Measurements from ENCODE around the gene LRP11. TPM values are rescaled to one million over a fixed set of nuclear protein-coding genes. Genes with fewer than 3 reads are reported as not detected.
"Not testable (repeated sequence)": the region's sequence is repeated elsewhere in the genome, so short reads cannot be mapped to it uniquely, and the experiment has no call there.

The LRP11 gene
- polyA plus RNA-seq, 2 of the 4 experiments (the other 2 are of a cell fraction): 48.9 to 57.7 TPM

- POLR2A ChIA-PET; FAIRE-seq; H3K9me3 ChIP-seq; H3K4me3 ChIP-seq; ATAC-seq; DNase-seq (ENCODE audit: low read depth in 1 of 2, low spot score in 1 of 2); H3K4me2 ChIP-seq: not testable (repeated sequence)
- peak; percentile 9 for TF ChIP-seq MAFK (IDR thresholded peaks at IDR 0.05; ENCODE audit: partially characterized antibody)
- peaks cover 71% of the 10 kb centered on the region for H3K4me1 ChIP-seq
- CTCF ChIA-PET: interaction anchor here (0.7 to 2.1 kb wide), 7 partner anchors 9 to 21 kb away, joined by 3 to 10 read pairs (median 4); no protein-coding TSS in a partner anchor
- 64% methylated on average over 4 of the region's 4 CpGs for WGBS (ENCODE audit: missing lambda C conversion rate)
- H3K27ac ChIP-seq: peak overlapping the region in 1 of 2 experiments; percentile 9; a peak in 3 of 6 replicates
These were observed 20.1 kb downstream of the LRP11 start for GRCh38 chr6:149844036-149844435.

- ChIA-PET POLR2A (no interaction called here), CTCF (interaction anchor here (0.7 to 2.1 kb wide), 7 partner anchors 8 to 23 kb away, joined by 3 to 10 read pairs (median 5); no protein-coding TSS in a partner anchor)
- FAIRE-seq: no peak
- WGBS (ENCODE audit: missing lambda C conversion rate): 98% methylated on average over 4 of the region's 10 CpGs
- no peak overlapping the region for H3K4me2 ChIP-seq
- no peak for DNase-seq (ENCODE audit: low read depth in 1 of 2, low spot score in 1 of 2)
- no peaks in the 10 kb centered on the region for H3K9me3 ChIP-seq
- H3K4me1 ChIP-seq: peaks cover 67% of the 10 kb centered on the region
- H3K27ac ChIP-seq: peak overlapping the region in 1 of 2 experiments; percentile 9; a peak in 2 of 6 replicates
- H3K4me3 ChIP-seq: no peak overlapping the region
- no peak for TF ChIP-seq HES2 (IDR thresholded peaks at IDR 0.05)
- TF ChIP-seq ATOH8 (CRISPR knock-in tag; IDR thresholded peaks at IDR 0.05; ENCODE audit: low read depth): no peak
- TF ChIP-seq CHD4 (IDR thresholded peaks at IDR 0.05; ENCODE audit: borderline replicate concordance): no peak
- no peak for TF ChIP-seq ZC3H11A (IDR thresholded peaks at IDR 0.05)
- no peak for TF ChIP-seq RCOR1 (IDR thresholded peaks at IDR 0.05; ENCODE audit: low read depth, low read length)
- no peak for TF ChIP-seq HOXB5 (CRISPR knock-in tag; IDR thresholded peaks at IDR 0.05)
- no peak for TF ChIP-seq EHF (CRISPR knock-in tag; IDR thresholded peaks at IDR 0.05)
- no peak for TF ChIP-seq POLR2A (IDR thresholded peaks at IDR 0.05; ENCODE audit: low read length)
- TF ChIP-seq ZFP36 (IDR thresholded peaks at IDR 0.05; ENCODE audit: borderline replicate concordance, partially characterized antibody): no peak
- no peak for TF ChIP-seq BCL3 (IDR thresholded peaks at IDR 0.05)
- TF ChIP-seq SREBF2 (IDR thresholded peaks at IDR 0.05): no peak
- no peak for TF ChIP-seq KDM1A (IDR thresholded peaks at IDR 0.05; ENCODE audit: low read depth)
- TF ChIP-seq PBX3 (IDR thresholded peaks at IDR 0.05): no peak
- no peak for TF ChIP-seq NFE2L2 (conservative IDR thresholded peaks at IDR 0.05; ENCODE audit: low read length)
- no peak for TF ChIP-seq CHD2 (IDR thresholded peaks at IDR 0.05; ENCODE audit: low read length, partially characterized antibody)
- TF ChIP-seq MYC (IDR thresholded peaks at IDR 0.05; ENCODE audit: borderline replicate concordance, low read length): no peak
- ATAC-seq: no peak
These were observed 21.0 kb downstream of the LRP11 start for GRCh38 chr6:149843051-149843633.

- H3K27ac ChIP-seq: no peak overlapping the region
- ChIA-PET POLR2A (no interaction called here), CTCF (interaction anchor here (0.8 to 2.1 kb wide), 3 partner anchors 8 to 72 kb away, joined by 3 to 10 read pairs (median 6); no protein-coding TSS in a partner anchor)
- FAIRE-seq (no peak), DNase-seq (ENCODE audit: low read depth in 1 of 2, low spot score in 1 of 2) (no peak), ATAC-seq (no peak)
- no peaks in the 10 kb centered on the region for H3K9me3 ChIP-seq
- H3K4me1 ChIP-seq: peaks cover 61% of the 10 kb centered on the region
- 96% methylated on average over 7 of the region's 7 CpGs for WGBS (ENCODE audit: missing lambda C conversion rate)
- no peak overlapping the region for H3K4me2 ChIP-seq
- no peak overlapping the region for H3K4me3 ChIP-seq
- TF ChIP-seq KDM1A (IDR thresholded peaks at IDR 0.05; ENCODE audit: low read depth) (no peak), MAFK (IDR thresholded peaks at IDR 0.05; ENCODE audit: partially characterized antibody) (no peak), EHMT2 (IDR thresholded peaks at IDR 0.05; ENCODE audit: low read depth) (no peak), USF2 (IDR thresholded peaks at IDR 0.05) (no peak)
These were observed 21.8 kb downstream of the LRP11 start for GRCh38 chr6:149842331-149842730.

Data from A549 (cell line).